GM21526 (cell line): Measurements from ENCODE around the gene CR2.
"Not testable (repeated sequence)": the region's sequence is repeated elsewhere in the genome, so short reads cannot be mapped to it uniquely, and the experiment has no call there.

Source experiments
- ATAC-seq: cut with Tn5 transposase; IDR thresholded peaks from one replicate; pipeline ENCODE4 v1.9.1; 2021; ENCODE audit warnings: moderate library complexity; ENCODE audit not compliant: unreplicated experiment, low FRiP score

CR2 gene

DNA sequence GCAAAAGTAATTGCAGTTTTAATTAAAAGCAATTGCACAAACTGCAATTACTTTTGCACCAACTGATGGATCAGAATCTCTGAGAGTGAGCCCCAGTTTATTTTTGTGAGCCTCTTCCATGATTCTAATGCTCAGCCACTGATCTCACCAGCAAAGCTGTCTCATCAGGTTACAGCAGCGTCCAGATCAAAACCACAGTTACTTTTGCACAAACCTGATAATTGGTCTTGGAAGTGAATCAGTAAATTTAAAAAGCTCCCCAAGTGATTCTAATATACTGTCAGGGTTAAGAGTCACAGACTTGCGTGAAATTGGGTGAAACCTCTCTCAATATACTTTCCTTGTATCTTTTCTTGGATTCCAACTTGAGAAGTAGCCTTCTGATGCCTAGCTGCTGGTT is 13.5 kb upstream of the CR2 start:
- ATAC-seq, result no peak

DNA sequence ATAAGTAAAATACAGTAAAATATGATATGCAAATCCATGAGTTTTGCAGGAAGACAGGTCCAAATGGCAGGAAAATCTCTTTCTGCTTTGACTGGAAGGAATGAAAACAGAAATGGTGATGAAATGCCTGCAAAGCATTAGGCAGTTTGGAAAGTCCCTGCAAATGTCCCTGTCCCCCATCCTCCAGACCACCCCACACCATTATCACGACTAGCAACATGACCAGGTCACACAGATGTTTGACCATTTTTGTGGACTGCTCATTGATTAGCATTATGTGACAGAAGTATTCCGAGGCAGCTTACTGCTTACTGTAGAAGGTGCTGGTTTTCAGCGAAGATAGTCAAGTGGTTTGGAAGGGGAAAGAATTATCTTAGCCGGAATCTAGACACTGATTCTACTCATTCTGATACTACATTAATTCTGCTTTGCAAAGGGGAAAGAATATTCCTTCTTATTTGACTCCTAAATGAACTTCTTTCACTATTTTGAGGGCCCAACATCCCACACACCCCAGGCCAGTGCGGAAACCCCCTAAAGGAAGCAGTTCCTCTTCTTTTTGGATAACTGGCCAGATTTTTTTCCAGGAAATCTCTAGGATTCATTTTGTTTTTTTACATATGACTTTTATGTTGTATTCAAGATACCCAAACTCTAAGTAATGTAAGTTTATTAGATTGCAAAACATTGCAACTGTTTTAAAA is 9.5 kb upstream of the CR2 start:
- no peak for ATAC-seq

DNA sequence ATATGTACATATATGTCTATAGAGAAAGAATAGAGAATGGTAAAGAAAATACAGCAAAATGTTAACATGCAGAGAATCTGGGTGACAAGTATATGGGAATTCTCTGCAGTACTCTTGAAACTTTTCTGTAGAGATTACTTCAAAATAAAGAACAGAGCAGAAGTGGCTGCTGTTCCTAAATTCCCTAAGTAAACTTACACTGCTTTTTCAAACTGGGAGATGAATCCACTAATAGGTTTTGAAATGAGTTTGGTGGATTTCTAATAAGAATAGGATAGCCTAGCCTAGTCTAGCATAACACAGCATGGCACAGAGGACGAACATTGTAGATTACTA is 450 bp upstream of the CR2 start:
- ATAC-seq, result no peak

DNA sequence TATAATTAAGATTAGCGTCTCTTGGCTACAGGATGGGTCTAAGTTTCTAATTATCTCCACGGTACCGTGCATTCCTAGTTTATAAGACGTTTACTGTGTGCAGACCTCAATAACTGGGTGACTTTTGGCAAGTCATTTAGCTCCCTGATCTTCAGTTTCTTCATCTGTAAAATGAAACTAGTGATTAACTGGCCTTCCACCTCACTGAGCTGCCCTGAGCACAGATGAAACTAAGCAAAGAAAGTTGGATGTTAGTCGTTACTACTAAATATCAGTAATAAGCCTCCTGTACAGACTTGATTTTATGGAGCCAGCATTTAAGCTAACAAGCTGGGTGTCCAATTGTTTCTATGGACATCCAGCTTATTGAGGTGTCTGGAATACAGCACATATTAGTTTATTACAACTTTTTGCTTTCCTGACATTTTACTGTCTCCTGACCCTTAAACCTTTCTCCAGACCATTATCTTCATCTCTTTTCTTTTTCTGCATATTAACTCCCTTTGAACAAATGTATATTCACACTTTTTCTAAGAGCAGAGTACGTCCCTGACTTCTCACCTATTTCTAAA is 1.1 kb downstream of the CR2 start:
- no peak for ATAC-seq

DNA sequence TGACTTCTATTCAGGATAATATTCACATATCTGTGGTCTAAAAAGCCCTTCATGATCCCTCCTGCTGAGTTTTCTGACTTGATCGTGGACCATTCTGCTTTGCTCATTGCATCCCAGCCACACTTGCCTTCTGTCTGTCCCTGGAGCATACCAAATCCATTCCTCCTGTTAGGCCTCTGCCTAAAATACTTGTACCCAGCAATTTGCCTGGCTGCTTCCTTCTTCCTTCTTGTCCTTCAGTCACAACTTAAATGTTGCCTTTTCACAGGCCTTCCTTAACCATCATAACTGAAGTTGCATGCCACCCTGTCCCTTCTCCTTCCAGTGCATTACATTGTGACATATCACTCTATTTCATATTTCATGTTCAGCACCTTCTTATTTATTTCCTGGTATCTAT is 4.3 kb downstream of the CR2 start:
- no peak for ATAC-seq

DNA sequence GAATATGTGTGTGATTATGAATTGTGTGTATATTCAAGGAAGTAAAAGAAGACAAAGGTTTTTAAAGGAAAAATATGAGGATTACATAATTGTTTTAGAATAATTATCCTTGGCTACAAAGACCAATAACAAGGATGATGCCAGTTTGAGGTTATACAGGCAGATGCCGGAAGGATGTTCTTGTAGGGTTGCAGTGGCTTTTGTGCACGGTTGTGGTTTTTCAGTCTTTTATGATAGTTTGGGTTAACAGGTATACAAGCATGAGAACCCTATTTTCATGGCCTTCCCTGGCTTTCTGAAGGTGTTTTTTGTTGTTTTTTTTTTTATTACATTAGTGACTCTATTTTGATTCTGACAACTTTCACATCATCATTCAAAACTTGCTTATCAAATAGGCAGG is 4.9 kb downstream of the CR2 start:
- no peak for ATAC-seq

DNA sequence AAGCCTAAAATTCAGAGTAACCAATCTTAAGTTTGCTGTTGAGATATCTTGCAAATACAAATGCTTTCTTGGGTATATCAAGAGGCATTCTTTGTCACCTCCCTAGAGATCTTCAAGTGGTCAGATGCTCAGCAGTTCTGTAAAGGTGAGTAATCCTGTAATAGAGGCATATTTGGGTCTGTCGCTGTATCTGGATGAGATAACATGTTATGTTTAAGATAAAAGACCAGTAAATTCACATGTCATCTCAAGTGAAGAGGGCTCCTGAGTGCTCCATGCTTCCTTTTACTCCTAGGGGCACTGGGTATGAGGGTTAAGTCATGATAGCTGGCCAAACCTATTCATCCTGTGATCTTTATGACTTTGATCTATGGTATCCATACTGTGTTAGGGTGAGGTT is 7.5 kb downstream of the CR2 start:
- ATAC-seq, result no peak

DNA sequence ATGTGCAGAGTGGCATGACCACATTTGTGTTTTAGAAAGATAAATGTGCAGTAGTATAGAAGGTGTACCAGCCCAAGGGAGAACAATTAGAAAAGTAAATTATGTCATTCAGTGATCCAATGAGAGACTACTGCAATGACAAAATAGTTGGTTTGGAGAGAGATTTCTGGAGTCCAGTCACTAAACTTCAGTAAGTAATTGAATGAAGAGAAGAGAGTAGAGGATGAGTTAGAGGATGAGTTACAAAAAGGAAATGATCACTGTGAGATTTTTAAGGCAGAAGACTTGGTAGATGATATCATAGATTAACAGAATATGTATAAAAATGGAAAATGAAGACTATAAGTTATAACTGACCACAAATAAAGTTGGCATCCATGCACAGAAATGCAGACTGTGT is 8.4 kb downstream of the CR2 start:
- no peak for ATAC-seq

DNA sequence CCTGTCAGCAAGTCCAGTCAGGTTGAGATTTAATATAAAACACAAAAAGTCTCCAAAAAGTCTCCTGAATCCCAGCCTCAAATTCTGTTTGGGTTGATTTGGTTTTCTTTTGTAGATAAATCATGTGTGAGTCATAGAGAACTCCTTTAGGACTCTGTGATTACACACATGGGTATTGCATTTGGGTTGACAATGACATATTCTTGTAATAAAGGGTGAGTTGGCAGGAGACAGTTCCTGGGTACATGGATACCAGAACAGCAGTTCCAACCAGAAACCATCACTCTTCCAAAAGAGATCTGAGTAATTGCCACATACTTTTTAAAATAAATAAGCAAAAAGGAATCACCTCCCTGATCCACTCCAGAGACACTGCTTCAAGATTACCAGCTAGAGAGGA is 8.9 kb downstream of the CR2 start:
- ATAC-seq, result no peak

DNA sequence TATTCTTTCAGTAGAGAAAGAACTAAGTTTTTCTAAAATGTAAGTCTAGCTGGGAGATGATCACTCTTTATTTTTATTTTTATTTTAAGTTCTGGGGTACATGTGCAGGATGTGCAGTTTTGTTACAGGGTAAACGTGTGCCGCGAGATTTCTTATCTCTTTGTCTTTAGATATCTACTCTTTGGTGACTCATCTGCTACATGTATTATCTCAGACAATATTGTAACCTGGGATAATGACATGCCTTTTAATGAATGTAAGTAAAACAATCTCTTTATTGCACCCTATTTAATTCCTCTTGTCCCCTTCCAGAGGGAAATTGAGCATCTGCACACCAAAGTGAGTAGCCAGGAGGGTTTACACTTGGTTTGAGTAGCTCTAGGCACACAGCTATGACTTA is 9.4 kb downstream of the CR2 start:
- ATAC-seq, result no peak

DNA sequence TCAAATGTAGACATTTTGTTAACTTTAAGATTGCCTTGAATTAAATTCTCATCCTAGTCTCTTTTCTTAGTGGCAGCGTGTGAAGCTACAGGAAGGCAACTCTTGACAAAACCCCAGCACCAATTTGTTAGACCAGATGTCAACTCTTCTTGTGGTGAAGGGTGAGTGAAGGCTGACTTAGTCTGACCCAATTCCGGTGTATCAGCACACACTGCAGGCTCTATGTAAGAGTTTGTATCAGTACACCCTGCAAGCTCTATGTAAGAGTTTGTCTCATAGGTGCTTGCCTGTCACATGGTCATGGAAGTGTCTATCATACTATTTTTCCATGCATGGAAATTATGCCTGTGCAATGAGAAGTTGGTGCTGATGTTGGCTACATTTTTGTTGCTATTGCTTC is 16.8 kb downstream of the CR2 start:
- no peak for ATAC-seq

DNA sequence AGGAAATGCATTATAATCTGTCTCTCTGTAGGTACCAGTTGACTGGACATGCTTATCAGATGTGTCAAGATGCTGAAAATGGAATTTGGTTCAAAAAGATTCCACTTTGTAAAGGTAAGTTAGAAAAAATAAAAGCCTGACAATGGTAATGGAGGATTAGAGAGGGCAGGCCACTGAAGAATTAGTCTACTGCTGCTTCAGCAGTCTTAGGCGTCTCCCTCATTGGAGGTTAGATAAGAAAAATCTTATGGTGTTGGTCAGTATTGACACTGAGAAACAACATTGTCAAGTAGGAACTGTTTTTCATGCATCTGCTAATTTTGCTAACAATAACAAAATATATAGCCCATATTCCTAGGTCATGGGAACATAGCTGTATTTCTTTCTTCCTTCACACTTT is 20.1 kb downstream of the CR2 start:
- no peak for ATAC-seq

DNA sequence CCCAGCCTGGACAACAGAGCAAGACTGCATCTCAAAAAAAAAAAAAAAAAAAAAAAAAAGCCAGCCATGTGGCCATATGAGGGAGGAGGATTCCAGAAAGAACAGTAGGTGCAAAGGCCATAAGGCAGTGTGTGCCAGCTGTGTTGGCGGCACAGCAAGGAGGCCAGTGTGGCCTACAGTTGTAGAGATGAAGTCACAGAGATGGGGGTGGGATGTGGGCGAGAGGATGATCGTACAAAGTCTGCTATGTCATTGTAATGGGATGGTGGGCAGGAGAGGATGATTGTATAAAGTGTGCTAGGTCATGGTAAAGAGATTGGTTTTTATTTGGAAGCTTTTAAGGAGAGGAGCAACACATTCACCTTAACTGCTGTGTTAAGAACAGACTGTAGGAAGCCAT is 32.1 kb downstream of the CR2 start:
- ATAC-seq, result no peak

DNA sequence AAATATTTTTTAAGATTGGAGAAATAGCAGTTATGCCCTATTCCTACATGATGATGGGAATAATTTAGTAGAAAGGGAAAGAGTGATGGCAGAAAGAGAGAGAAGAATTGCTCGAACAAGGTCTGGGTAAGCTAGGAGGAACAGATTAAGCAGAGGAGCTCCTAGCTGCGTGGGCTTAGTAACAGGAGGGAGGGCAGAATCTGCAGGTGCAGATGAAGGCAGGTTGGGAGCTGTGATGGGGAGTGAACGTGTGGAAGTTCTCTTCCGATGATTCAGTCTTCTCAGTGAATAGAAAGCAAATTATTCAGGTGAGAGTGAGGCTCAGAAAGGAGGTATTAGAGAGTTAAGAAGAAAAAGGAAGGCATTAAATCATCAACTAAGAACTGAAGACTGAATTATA is 33.5 kb downstream of the CR2 start:
- no peak for ATAC-seq

DNA sequence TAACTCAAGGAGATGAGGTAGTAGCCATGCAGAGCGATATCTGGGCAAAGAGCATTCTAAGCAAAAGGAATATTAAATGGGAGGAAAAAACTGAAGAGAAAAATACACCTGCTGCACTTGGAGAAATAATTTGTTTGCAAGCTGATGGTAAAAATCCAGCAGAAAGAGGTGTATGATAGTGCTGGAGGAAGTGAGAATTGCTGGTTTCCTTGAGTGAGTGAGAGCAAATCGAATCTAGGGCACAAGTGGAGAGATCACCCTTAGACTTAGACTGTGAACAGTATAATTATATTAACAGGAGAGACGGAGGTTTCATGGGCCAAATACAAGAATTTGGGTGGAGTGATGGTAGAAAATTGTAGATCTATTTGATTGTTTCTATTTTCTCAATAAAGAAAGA is 39.1 kb downstream of the CR2 start:
- no peak for ATAC-seq

DNA sequence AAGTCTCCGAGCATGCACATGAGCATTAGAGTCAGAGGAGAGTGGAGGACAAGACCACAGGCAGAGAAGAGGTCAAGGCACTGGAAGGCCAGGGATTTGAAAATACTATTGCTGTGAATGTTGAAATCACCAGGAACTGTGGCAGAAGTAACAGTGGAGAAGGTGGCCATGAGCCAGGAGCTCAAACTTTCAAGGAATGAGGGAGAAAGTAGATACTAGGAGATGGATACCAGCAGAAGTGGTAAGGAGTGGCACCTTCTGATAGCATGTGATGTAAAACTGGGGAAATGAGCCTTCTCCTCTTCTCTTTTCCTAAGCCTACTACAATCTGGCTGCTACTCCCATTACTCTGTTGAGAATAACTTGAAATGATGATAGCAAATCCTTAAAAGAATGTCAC is 40.0 kb downstream of the CR2 start:
- ATAC-seq, result no peak

DNA sequence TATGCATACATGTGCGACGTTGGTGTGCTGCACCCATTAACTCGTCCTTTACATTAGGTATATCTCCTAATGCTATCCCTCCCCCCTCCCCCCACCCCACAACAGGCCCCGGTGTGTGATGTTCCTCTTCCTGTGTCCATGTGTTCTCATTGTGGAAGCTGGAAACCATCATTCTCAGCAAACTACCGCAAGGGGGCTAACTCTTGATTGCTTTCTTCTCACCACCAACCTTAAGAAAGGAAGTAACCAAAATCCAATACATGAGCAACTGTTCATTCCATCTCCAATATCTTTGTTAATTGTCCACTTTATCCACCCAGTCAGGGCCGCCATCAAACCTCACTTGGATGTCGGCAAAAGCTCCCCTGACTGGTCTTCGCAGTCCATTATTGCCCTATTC is 41.2 kb downstream of the CR2 start:
- not testable (repeated sequence) for ATAC-seq

DNA sequence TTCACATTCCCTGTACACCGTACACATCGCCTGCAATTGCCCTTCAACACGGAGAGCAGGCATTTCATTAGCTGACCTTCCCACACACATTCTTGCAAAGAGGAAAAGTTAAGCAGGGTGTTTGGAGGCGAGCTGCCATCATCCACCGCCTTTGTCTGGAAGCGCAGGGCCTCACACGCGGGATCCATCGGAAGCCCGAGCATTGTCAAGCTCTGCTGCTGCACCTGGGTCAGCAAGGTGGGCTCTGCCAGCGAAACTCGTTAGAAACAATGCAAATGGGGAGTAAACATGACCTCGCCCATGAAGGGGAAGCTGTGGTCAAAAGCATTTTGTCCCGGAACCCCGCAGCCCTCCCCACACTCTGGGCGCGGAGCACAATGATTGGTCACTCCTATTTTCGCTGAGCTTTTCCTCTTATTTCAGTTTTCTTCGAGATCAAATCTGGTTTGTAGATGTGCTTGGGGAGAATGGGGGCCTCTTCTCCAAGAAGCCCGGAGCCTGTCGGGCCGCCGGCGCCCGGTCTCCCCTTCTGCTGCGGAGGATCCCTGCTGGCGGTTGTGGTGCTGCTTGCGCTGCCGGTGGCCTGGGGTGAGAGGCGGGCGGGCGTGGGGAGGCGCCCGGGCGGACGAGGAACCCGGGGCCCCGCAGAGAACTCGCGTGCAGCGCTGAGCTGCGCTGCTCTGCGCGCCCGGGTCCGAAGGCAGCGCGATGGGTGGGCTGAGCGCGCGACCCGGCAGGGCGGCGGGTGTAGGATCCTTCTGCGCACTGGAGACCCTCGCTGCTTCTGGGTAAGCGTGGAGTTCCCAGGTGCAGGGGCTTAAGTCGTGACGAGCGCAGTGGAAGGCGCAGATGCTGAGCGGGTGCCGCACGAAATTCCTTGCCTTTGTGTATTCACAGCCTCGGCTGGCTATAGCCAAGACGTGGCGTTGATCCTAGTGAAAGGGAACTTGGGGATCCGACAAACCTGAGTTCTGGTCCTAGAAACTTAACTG is 42.0 kb downstream of the CR2 start, which contains the start of gene CR1:
Gene CR1 (plus strand): TSS at position 357 of the 992 bp plus-strand sequence. CDS start 111 bp downstream, at position 468.
- ATAC-seq, result peak; percentile 53

DNA sequence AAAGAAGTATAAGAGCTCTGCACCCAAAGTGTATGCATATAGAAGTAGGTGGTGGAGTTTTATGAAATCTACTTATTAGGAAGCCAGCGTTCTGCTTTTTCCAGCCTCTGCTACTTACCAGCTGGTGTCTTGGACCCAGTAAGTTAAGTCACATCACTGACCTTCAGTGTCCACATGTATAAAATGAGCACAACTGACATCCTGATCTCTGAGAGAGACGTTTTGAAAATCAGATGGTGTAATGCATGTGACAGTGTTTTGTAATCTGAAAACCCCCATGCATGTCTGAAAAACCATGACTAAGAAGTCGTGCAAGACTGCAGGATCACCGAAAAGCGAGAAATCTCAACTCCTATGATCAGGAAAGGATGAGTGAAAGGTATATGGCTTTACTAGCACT is 43.8 kb downstream of the CR2 start:
- no peak for ATAC-seq

DNA sequence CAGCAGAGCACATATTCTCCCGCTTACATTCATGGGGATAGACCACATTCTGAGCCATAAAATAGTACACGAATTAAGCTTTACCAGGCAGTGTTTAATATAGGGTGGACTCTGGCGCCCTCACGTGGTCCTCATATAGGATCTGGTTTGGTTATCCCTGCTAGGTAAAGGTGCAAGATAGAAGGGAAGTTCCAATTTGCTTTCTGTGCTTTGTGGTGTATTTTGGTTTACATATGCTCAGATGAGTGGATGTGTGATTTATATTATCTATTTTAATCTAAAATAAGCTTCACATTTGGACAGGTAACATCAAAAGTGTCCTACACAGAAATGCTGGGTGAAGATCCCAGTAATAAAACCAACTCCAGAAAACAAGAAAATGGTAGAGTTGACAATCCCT is 45.4 kb downstream of the CR2 start:
- ATAC-seq, result no peak

DNA sequence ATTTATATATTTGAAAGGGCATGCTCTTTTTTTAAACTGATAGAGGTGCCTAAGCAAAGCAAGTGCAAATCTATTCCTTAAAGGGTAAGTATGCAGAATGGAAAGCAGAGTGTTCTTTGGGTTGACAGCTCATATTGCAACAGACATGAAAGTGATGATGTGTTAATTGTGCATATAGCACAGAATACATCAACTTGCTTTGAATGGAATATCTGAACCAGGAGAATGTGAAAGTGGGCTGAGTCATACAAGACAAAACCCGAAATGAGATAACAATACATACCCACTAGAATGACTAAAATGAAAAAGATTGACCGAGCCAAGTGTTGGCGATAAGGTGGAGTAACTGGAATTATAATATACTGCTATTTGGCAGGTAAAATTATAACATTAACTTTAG is 46.2 kb downstream of the CR2 start:
- ATAC-seq, result no peak

DNA sequence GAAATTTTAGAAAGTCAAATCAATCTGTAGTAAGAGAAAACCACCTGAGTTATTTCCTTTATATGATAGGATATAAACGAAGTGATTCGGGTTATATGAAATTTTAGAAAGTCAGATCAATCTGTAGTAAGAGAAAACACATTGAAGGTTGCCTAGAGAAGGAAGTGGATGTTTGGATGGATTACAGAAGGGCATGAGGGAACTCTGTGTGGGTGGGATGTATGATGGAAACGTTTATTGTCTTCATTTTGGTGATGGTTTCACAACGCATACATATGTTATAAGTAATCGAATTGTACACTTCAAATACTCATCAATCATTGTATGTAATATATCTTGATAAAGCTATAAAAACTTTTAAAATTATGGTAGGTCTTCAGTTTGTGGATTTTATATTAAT is 46.9 kb downstream of the CR2 start:
- no peak for ATAC-seq
